ENCODE data around the gene DACT3.

DACT3 gene

DNA sequence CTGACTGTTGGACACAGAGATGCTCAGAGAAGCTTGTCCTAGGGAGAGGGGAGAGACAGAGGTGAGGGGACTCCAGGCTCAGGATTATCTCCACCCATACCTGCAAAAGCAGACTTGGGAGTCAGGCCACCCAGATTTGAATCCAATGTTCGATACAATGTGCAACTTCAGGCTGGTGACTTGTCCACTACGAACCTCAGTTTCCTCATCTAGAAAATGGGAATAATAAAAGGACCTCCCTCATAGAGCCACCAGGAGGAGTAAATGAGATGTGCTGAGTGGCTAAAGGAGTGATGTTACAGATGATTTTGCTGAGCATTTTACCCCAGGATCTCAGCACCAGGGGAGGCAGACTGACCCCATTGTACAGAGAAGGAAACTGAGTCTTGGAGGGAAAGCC lies 31.0 kb upstream of the DACT3 start:
- TF ChIP-seq, protein P1, sequence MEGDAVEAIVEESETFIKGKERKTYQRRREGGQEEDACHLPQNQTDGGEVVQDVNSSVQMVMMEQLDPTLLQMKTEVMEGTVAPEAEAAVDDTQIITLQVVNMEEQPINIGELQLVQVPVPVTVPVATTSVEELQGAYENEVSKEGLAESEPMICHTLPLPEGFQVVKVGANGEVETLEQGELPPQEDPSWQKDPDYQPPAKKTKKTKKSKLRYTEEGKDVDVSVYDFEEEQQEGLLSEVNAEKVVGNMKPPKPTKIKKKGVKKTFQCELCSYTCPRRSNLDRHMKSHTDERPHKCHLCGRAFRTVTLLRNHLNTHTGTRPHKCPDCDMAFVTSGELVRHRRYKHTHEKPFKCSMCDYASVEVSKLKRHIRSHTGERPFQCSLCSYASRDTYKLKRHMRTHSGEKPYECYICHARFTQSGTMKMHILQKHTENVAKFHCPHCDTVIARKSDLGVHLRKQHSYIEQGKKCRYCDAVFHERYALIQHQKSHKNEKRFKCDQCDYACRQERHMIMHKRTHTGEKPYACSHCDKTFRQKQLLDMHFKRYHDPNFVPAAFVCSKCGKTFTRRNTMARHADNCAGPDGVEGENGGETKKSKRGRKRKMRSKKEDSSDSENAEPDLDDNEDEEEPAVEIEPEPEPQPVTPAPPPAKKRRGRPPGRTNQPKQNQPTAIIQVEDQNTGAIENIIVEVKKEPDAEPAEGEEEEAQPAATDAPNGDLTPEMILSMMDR (IDR thresholded peaks at IDR 0.05; ENCODE audit: unreplicated experiment in 3 of 3), result no peak
- Mint-ChIP-seq H3K9me3 (no peaks in the 10 kb centered on the region), H3K36me3 (ENCODE audit: low read depth) (peaks cover 85% of the 10 kb centered on the region), H3K4me3 (no peak overlapping the region), H3K27me3 (ENCODE audit: low read depth) (no peaks in the 10 kb centered on the region), H3K4me1 (no peaks in the 10 kb centered on the region), H3K27ac (no peak overlapping the region)

DNA sequence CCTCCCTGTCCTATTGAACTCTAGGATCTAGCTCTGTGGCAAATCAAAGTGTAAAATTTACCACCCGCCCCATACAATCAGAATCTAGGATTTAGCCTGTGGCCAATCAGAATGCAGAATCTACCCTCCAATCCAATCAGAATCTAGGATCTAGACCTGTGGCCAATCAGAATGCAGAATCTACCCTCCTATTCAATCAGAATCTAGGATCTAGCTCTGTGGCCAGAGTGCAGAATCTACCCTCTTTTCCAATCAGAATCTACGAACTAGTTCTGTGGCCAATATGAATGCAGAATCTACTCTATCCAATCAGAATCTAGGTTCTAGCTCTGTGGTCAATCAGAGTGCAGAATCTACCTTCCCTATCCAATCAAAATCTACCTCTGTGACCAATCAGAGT lies 30.1 kb upstream of the DACT3 start:
- Mint-ChIP-seq H3K36me3 (ENCODE audit: low read depth) (peaks cover 81% of the 10 kb centered on the region), H3K27ac (no peak overlapping the region), H3K9me3 (no peaks in the 10 kb centered on the region), H3K27me3 (ENCODE audit: low read depth) (no peaks in the 10 kb centered on the region), H3K4me1 (no peaks in the 10 kb centered on the region), H3K4me3 (no peak overlapping the region)
- TF ChIP-seq, protein P1 (IDR thresholded peaks at IDR 0.05; ENCODE audit: unreplicated experiment in 3 of 3), result no peak

DNA sequence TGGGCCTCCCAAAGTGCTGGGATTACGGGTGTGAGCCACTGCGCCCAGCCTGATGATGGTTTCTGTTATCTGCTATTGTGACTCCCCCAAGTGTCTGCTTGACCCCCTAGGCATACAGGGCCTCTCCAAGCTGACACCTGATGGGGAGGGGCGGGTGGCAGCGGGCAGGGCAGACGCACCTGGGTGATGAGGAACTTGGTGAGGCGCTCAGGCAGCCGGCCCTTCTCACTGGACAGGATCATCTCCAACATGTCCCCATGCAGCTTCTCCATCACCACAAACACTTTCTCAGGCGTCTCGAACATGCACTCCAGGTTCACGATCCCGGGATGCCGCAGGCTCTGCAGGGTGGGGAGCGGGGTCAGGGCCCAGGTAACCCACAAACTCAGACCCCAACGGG lies 28.4 kb upstream of the DACT3 start:
- no peak overlapping the region for H3K27ac Mint-ChIP-seq
- H3K4me3 Mint-ChIP-seq, result no peak overlapping the region
- no peaks in the 10 kb centered on the region for H3K27me3 Mint-ChIP-seq (ENCODE audit: low read depth)

DNA sequence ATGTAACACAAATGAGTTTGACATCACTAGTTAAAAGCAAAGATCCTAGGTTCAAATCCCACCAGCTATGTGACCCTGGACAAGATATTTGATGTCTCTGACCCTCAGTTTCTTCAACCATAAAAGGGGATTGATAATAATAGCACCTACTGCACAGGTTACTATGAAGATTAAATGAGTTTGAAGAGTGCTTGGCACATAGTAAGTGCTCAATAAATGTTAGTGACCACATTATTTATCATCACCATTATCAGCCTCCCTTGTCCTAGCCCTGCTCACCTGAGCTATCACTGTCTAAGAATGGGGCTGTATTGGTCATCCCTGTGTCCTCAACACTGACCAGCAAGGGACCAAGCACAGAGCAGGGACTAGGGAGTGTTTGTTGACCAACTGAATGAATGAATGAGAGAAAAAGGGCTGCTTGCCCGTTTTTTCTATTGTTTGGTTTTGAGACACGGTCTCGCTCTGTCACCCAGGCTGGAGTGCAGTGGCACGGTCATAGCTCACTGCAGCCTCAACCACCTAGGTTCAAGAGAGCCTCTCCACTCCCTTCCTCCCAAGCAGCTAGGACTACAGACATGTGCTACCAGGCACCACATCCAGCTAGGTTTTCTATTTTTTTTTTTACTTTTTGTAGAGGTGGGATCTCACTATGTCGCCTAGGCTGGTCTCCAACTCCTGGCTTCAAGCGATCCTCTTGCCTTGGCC lies 26.6 kb upstream of the DACT3 start:
- no peaks in the 10 kb centered on the region for H3K27me3 Mint-ChIP-seq (ENCODE audit: low read depth)
- no peaks in the 10 kb centered on the region for H3K4me1 Mint-ChIP-seq
- H3K9me3 Mint-ChIP-seq, result no peaks in the 10 kb centered on the region
- H3K4me3 Mint-ChIP-seq, result no peak overlapping the region
- peaks cover 75% of the 10 kb centered on the region for H3K36me3 Mint-ChIP-seq (ENCODE audit: low read depth)
- no peak overlapping the region for H3K27ac Mint-ChIP-seq
- TF ChIP-seq, protein P1 (IDR thresholded peaks at IDR 0.05; ENCODE audit: unreplicated experiment in 3 of 3), result no peak

More for the DNA sequence above, 28.4 kb upstream of the DACT3 start:
- no peaks in the 10 kb centered on the region for H3K4me1 Mint-ChIP-seq
- TF ChIP-seq, protein P1 (IDR thresholded peaks at IDR 0.05; ENCODE audit: unreplicated experiment in 3 of 3), result no peak
- H3K36me3 Mint-ChIP-seq (ENCODE audit: low read depth), result peaks cover 81% of the 10 kb centered on the region
- no peaks in the 10 kb centered on the region for H3K9me3 Mint-ChIP-seq

DNA sequence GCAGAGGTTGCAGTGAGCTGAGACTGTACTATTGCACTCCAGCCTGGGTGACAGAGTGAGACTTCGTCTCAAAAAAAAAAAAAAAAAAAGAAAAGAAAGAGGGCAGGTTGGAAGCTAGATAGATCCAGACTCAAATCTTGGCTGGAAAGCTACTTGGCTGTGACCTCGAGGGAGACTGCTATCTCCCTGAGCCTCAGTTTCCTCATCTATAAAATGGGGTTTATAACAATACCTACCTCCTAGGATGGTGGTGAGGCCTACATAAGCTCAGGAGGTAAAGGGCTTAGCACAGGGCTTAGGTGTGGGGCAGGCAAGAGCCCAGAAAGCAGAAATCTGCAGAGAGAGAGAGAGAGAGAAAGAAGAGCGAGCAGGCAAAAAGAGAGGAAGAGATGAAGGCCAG lies 24.2 kb upstream of the DACT3 start:
- H3K27ac Mint-ChIP-seq, result no peak overlapping the region
- H3K9me3 Mint-ChIP-seq, result no peaks in the 10 kb centered on the region
- H3K4me1 Mint-ChIP-seq, result no peaks in the 10 kb centered on the region
- H3K4me3 Mint-ChIP-seq, result no peak overlapping the region
- peaks cover 69% of the 10 kb centered on the region for H3K36me3 Mint-ChIP-seq (ENCODE audit: low read depth)
- H3K27me3 Mint-ChIP-seq (ENCODE audit: low read depth), result no peaks in the 10 kb centered on the region
- TF ChIP-seq, protein P1 (IDR thresholded peaks at IDR 0.05; ENCODE audit: unreplicated experiment in 3 of 3), result no peak

DNA sequence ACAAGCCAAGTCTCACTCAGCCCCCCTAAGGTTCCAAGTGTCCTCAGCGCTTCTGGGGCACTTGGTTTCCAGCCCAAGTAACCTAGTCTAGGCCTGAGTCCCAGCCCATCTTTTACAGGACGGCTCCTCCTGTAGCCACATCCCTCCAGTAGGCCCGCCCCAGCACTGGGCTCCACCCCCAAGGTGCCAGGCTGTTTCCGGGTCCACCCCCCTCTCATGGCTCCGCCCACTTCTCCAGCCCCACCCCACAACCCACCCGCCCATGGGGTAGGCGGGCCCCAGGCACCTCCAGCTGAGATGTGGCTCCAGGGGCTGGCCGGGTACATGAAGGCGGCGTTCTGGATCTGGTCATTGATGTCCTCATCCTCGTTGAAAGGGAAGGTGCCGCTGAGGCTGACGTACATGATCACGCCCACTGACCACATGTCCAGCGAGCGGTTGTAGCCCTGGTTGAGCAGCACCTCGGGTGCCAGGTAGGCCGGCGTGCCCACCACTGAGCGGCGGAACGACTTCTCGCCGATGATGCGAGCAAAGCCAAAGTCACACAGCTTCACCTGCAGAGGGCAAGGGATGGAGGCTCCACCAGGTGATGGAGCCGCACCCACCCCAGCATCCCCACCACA lies 17.2 kb upstream of the DACT3 start:
- H3K4me3 Mint-ChIP-seq, result no peak overlapping the region
- no peak overlapping the region for H3K27ac Mint-ChIP-seq
- H3K36me3 Mint-ChIP-seq (ENCODE audit: low read depth), result peaks cover 66% of the 10 kb centered on the region
- no peaks in the 10 kb centered on the region for H3K4me1 Mint-ChIP-seq
- no peaks in the 10 kb centered on the region for H3K9me3 Mint-ChIP-seq
- H3K27me3 Mint-ChIP-seq (ENCODE audit: low read depth), result no peaks in the 10 kb centered on the region
- TF ChIP-seq, protein P1 (IDR thresholded peaks at IDR 0.05; ENCODE audit: unreplicated experiment in 3 of 3), result no peak
